ENCODE results near the gene SRRM4. TPM values are rescaled to one million over a fixed set of nuclear protein-coding genes. Genes with fewer than 3 reads are reported as not detected.

Gene SRRM4
- total and polyA plus RNA-seq, 2 donors (not counting 1 experiment from before 2014, with no cell fraction given), result not detected

GRCh38 chr12:119201789-119202543, 220.6 kb downstream of the SRRM4 start:
- Histone ChIP-seq H3K27ac (ENCODE audit: insufficient read depth, low read length) (no peak overlapping the region), H3K27me3 (ENCODE audit: control insufficient read depth, insufficient read depth, low read length) (no peaks in the 10 kb centered on the region), H3K4me1 (ENCODE audit: control insufficient read depth, extremely low read depth, insufficient read depth, low read length) (no peaks in the 10 kb centered on the region), H4K20me1 (ENCODE audit: control insufficient read depth, extremely low read depth, insufficient read depth, low read length) (no peaks in the 10 kb centered on the region), H3K4me3 (replicated peaks in 1 of 4; ENCODE audit: control extremely low read depth in 1 of 4, insufficient read depth in 1 of 4, low read depth in 3 of 4, low read length in 4 of 4) (no peak overlapping the region), H3K9me3 (ENCODE audit: control insufficient read depth, insufficient read depth, low read depth, low read length) (no peaks in the 10 kb centered on the region), H3K4me2 (ENCODE audit: extremely low read depth, insufficient read depth, low read length) (no peak overlapping the region), H3K9ac (ENCODE audit: insufficient read depth, low read length) (no peak overlapping the region), H3K36me3 (ENCODE audit: control insufficient read depth, insufficient read depth, low read length) (no peaks in the 10 kb centered on the region), H2AFZ (ENCODE audit: low read length) (no peak overlapping the region), H3K79me2 (ENCODE audit: control insufficient read depth, insufficient read depth, low read length) (no peaks in the 10 kb centered on the region)
- TF ChIP-seq, protein P1, sequence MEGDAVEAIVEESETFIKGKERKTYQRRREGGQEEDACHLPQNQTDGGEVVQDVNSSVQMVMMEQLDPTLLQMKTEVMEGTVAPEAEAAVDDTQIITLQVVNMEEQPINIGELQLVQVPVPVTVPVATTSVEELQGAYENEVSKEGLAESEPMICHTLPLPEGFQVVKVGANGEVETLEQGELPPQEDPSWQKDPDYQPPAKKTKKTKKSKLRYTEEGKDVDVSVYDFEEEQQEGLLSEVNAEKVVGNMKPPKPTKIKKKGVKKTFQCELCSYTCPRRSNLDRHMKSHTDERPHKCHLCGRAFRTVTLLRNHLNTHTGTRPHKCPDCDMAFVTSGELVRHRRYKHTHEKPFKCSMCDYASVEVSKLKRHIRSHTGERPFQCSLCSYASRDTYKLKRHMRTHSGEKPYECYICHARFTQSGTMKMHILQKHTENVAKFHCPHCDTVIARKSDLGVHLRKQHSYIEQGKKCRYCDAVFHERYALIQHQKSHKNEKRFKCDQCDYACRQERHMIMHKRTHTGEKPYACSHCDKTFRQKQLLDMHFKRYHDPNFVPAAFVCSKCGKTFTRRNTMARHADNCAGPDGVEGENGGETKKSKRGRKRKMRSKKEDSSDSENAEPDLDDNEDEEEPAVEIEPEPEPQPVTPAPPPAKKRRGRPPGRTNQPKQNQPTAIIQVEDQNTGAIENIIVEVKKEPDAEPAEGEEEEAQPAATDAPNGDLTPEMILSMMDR (conservative IDR thresholded peaks at IDR 0.05 in 1 of 2, IDR thresholded peaks at IDR 0.05 in 1 of 2; ENCODE audit: low read depth in 1 of 2, low read length in 2 of 2), result no peak
- TF ChIP-seq EZH2 (IDR thresholded peaks at IDR 0.05; ENCODE audit: low read length, missing control alignments), result no peak
- DNase-seq (ENCODE audit: low read depth in 2 of 2), result no peak

DNA sequence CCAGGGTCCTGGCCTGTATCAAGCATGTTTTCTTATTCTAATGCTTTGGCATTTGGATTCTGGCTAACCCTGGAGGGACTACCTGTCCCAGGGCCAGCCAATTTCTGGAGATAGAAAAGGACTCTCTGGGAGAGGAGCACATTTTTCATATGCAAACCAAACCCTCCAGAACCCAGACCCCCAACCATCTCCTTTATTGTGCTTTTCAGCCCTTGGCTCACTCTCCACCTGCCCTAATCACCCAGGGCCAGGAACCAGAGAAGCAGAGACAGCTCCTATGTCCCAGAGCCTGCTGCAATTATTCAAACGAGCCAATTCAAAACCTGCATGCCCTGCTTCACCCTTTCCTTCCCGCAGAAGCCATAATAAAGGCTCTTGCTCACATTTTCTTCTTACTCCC, 221.2 kb downstream of the SRRM4 start:
- no peak overlapping the region for H3K4me3 ChIP-seq (replicated peaks in 1 of 4; ENCODE audit: control extremely low read depth in 1 of 4, insufficient read depth in 1 of 4, low read depth in 3 of 4, low read length in 4 of 4)
- no peak overlapping the region for H3K27ac ChIP-seq (ENCODE audit: insufficient read depth, low read length)
- TF ChIP-seq, protein P1 (conservative IDR thresholded peaks at IDR 0.05 in 1 of 2, IDR thresholded peaks at IDR 0.05 in 1 of 2; ENCODE audit: low read depth in 1 of 2, low read length in 2 of 2), result no peak
- TF ChIP-seq EZH2 (IDR thresholded peaks at IDR 0.05; ENCODE audit: low read length, missing control alignments), result no peak
- no peak overlapping the region for H3K4me2 ChIP-seq (ENCODE audit: extremely low read depth, insufficient read depth, low read length)
- no peaks in the 10 kb centered on the region for H3K36me3 ChIP-seq (ENCODE audit: control insufficient read depth, insufficient read depth, low read length)
- no peak overlapping the region for H3K9ac ChIP-seq (ENCODE audit: insufficient read depth, low read length)
- no peak overlapping the region for H2AFZ ChIP-seq (ENCODE audit: low read length)
- H3K79me2 ChIP-seq (ENCODE audit: control insufficient read depth, insufficient read depth, low read length), result no peaks in the 10 kb centered on the region
- no peaks in the 10 kb centered on the region for H3K27me3 ChIP-seq (ENCODE audit: control insufficient read depth, insufficient read depth, low read length)
- H3K9me3 ChIP-seq (ENCODE audit: control insufficient read depth, insufficient read depth, low read depth, low read length), result no peaks in the 10 kb centered on the region
- DNase-seq (ENCODE audit: low read depth in 2 of 2), result no peak
- H4K20me1 ChIP-seq (ENCODE audit: control insufficient read depth, extremely low read depth, insufficient read depth, low read length), result no peaks in the 10 kb centered on the region
- H3K4me1 ChIP-seq (ENCODE audit: control insufficient read depth, extremely low read depth, insufficient read depth, low read length), result no peaks in the 10 kb centered on the region

GRCh38 chr12:119204131-119204530, 222.8 kb downstream of the SRRM4 start:
- TF ChIP-seq, protein P1 (conservative IDR thresholded peaks at IDR 0.05 in 1 of 2, IDR thresholded peaks at IDR 0.05 in 1 of 2; ENCODE audit: low read depth in 1 of 2, low read length in 2 of 2), result no peak
- no peak for TF ChIP-seq EZH2 (IDR thresholded peaks at IDR 0.05; ENCODE audit: low read length, missing control alignments)

More at GRCh38 chr12:119204131-119204530, 222.8 kb downstream of the SRRM4 start:
- Histone ChIP-seq H3K4me3 (replicated peaks in 1 of 4; ENCODE audit: control extremely low read depth in 1 of 4, insufficient read depth in 1 of 4, low read depth in 3 of 4, low read length in 4 of 4) (no peak overlapping the region), H3K4me1 (ENCODE audit: control insufficient read depth, extremely low read depth, insufficient read depth, low read length) (no peaks in the 10 kb centered on the region), H3K9me3 (ENCODE audit: control insufficient read depth, insufficient read depth, low read depth, low read length) (no peaks in the 10 kb centered on the region), H3K79me2 (ENCODE audit: control insufficient read depth, insufficient read depth, low read length) (no peaks in the 10 kb centered on the region), H3K27ac (ENCODE audit: insufficient read depth, low read length) (no peak overlapping the region), H3K36me3 (ENCODE audit: control insufficient read depth, insufficient read depth, low read length) (no peaks in the 10 kb centered on the region), H3K27me3 (ENCODE audit: control insufficient read depth, insufficient read depth, low read length) (no peaks in the 10 kb centered on the region), H4K20me1 (ENCODE audit: control insufficient read depth, extremely low read depth, insufficient read depth, low read length) (no peaks in the 10 kb centered on the region), H3K9ac (ENCODE audit: insufficient read depth, low read length) (no peak overlapping the region), H2AFZ (ENCODE audit: low read length) (no peak overlapping the region), H3K4me2 (ENCODE audit: extremely low read depth, insufficient read depth, low read length) (no peak overlapping the region)
- no peak for DNase-seq (ENCODE audit: low read depth in 2 of 2)
